GM18502 (cell line): ENCODE measurements around the gene MX1.

Experiments
- ATAC-seq: cut with Tn5 transposase; IDR thresholded peaks from one replicate; pipeline ENCODE4 v1.9.1; 2021; ENCODE audit warnings: mild to moderate bottlenecking; ENCODE audit not compliant: unreplicated experiment, poor library complexity

The MX1 gene

GRCh38 chr21:41508415-41509144 lies 82.5 kb downstream of the MX1 start:
- ATAC-seq = no peak
